MG63 (cell line): ENCODE measurements around the gene MMP15. TPM values are rescaled to one million over a fixed set of nuclear protein-coding genes. Genes with fewer than 3 reads are reported as not detected.

ENCODE experiments used
- DNase-seq: peaks from one replicate; pipeline ENCODE4 v3.0.0-alpha.2; 2020
- H3K27me3 ChIP-seq: fragments of 250-450 bp; sonication (Bioruptor Pico); 2 replicates; pipeline ENCODE4 v1.5.1; 2020; ENCODE audit warnings: mild to moderate bottlenecking, moderate library complexity
- H3K36me3 ChIP-seq: fragments of 250-450 bp; sonication (Bioruptor Pico); 2 replicates; pipeline ENCODE4 v1.5.1; 2020; ENCODE audit warnings: mild to moderate bottlenecking, moderate library complexity
- H3K4me3 ChIP-seq: fragments of 250-450 bp; sonication (Bioruptor Pico); 2 replicates; pipeline ENCODE4 v1.5.1; 2020; ENCODE audit warnings: mild to moderate bottlenecking, moderate library complexity
- H3K9me3 ChIP-seq: fragments of 250-450 bp; sonication (Bioruptor Pico); 2 replicates; pipeline ENCODE4 v1.5.1; 2020; ENCODE audit warnings: mild to moderate bottlenecking, moderate library complexity
- total RNA-seq: library from RNA; depleted of rRNA; stranded (reverse); fragments of >200 nt; shearing (Covaris generic); gene quantifications from 2 replicates; pipeline ENCODE4 v1.2.3, GENCODE V29; 2014; ENCODE audit warnings: low replicate concordance

MMP15 gene
- total RNA-seq, 1 experiment from 2014 or later: 14.5 TPM

DNA sequence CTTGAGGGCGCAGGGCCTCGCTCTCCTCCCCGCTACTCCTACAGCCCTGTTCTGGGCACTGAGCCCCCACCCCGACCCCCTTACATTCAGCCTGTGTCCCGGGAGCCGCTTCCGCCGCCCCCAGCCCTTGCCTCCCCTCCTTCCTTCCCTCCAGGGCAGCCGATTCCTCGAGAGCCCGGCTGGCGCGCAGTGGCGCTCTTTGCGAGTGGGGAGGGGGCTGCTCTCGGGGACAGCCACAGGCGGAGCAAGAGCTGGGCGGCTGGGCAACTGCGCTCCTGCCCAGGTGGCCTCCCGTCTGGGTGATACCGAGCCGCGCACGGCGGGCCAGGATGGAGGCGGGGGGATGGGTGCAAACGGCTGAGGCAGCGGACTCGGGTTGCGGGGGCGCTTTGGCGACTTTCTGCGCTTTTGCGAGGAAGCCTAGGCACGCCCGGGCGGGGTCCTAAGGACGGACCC is 1.2 kb downstream of the MMP15 start:
- no peaks in the 10 kb centered on the region for H3K36me3 ChIP-seq
- peak overlapping the region; percentile 57 for H3K4me3 ChIP-seq
- DNase-seq: no peak
- H3K9me3 ChIP-seq: no peaks in the 10 kb centered on the region
- H3K27me3 ChIP-seq: peaks cover 7% of the 10 kb centered on the region

- H3K27me3 ChIP-seq: peaks cover 7% of the 10 kb centered on the region
- DNase-seq: no peak
- no peak overlapping the region for H3K4me3 ChIP-seq
- no peaks in the 10 kb centered on the region for H3K36me3 ChIP-seq
- no peaks in the 10 kb centered on the region for H3K9me3 ChIP-seq
These were observed 1.8 kb downstream of the MMP15 start for GRCh38 chr16:58027161-58027915.

GRCh38 chr16:58027916-58028455 is 2.4 kb downstream of the MMP15 start:
- H3K27me3 ChIP-seq: peaks cover 7% of the 10 kb centered on the region

DNA sequence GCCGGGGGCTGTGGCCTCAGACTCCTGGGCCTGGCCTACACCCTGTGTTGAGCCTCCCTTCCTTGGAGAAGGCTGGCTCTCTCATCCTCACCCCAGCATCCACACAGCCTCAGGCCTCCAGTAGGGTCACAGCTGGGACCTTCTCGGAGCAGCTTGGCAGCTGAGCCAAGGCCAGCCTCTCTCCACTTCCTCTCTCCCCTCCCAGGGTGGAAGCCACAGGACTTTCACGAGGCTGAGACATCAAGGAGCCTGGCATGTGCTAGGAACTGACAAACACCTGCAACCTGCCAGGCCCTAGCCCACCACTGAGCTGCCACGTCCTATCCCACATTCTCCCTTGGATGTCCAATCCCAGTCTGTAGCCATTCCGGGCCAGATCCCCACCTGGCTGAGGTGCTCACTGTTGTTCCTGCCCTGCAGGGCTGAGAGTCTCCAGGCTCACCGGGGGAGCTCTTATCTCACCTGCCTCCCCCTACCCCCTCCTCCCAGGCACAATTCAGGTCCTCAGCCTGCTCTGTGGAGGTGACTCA is 3.1 kb downstream of the MMP15 start:
- H3K36me3 ChIP-seq: no peaks in the 10 kb centered on the region
- peaks cover 7% of the 10 kb centered on the region for H3K27me3 ChIP-seq
- H3K9me3 ChIP-seq: no peaks in the 10 kb centered on the region
- no peak for DNase-seq
- no peak overlapping the region for H3K4me3 ChIP-seq

More at GRCh38 chr16:58027916-58028455, 2.4 kb downstream of the MMP15 start:
- no peak for DNase-seq
- H3K36me3 ChIP-seq: no peaks in the 10 kb centered on the region
- H3K9me3 ChIP-seq: no peaks in the 10 kb centered on the region
- no peak overlapping the region for H3K4me3 ChIP-seq

DNA sequence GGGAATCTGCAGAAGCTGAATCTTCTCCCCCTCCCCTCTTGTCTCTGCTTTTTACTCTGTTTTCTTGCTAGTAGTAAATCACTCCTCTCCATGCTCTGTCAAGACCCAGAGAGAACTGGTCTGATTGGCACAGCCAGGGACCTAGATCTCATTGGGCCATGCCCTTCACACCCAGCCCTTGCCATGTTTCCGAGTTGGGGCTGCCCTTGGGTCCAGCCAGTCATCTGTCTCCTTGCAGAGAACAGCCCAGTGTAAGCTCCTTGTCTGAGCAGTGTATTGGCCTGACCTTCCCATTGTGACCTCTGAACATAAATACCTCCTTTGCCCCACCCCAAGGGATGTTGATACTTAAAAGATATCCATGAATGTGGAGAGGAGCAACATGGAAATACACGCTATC is 3.9 kb downstream of the MMP15 start:
- H3K27me3 ChIP-seq: peaks cover 7% of the 10 kb centered on the region
- H3K9me3 ChIP-seq: no peaks in the 10 kb centered on the region
- H3K36me3 ChIP-seq: no peaks in the 10 kb centered on the region
- DNase-seq: no peak
- H3K4me3 ChIP-seq: no peak overlapping the region

- no peaks in the 10 kb centered on the region for H3K9me3 ChIP-seq
- peaks cover 7% of the 10 kb centered on the region for H3K27me3 ChIP-seq
- no peak for DNase-seq
- no peak overlapping the region for H3K4me3 ChIP-seq
- no peaks in the 10 kb centered on the region for H3K36me3 ChIP-seq
These were observed 4.7 kb downstream of the MMP15 start for GRCh38 chr16:58030136-58030840.

DNA sequence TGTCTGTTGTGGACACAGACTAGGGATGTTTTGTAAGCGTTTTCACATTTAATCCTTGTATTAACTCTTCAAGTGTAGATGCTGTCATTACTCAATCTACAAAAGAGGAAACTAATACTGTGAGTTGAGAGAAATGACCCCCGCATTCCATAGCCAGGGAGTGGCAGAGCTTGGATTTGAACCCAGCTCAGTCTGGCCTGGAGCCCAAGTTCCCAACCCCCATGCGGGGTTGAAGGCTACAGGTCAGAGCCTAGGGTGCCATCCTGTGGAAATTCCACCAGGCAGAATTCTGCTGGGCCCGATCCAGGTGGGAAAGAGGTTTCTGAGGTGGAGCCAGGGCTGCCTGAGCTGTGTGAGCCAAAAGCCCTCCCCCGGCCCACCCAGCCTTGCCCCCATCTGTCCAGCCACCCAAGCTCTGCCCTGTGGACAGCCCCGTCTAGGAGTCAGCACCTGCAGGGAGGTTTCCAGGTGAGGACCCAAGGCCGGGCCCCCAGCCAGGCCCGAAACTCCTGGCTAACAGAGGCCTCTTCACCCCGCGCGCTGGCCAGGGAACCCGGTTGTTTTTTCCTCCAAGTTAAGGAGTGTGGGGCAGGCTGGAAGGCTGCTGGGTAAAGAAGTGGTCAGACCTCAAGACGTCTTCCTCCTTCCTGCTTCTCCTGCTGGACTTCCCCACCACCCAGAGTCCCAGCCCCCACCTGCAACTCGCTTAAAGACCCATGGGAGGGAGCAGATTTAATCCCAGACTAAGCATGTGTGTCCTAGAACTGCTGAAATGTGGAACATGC is 5.7 kb downstream of the MMP15 start:
- DNase-seq: no peak
- H3K36me3 ChIP-seq: no peaks in the 10 kb centered on the region

DNA sequence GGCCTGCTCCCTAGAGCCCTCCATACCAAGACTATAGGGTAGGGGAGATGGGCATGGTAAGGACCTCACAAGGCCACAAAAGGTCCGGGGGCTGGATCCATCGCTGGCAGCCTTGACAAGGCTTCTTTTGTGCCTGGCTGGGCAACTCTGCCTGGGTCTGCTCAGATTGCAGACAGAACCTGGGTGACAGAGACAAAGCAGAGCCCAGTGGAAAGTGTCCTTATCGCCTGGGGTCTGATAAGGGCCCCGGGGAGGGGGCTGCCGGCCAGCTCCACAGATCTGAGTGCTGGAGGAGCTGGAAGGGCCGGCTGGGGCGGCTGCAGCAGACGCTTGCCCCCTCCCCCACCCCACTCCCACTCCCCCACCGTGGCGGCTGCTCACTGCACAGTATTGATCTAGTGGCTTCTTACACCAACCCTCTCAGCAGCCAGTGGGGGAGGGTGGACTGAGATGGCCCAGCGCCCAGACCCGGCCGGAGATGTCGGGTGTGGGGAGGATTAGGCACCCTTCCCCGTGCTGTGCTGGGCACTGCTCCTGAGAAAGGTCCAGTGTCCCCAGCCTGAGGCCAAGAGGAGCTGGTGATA is 7.2 kb downstream of the MMP15 start:
- H3K9me3 ChIP-seq: no peaks in the 10 kb centered on the region
- H3K27me3 ChIP-seq: no peaks in the 10 kb centered on the region
- no peak for DNase-seq
- no peak overlapping the region for H3K4me3 ChIP-seq
- no peaks in the 10 kb centered on the region for H3K36me3 ChIP-seq

More for the DNA sequence above, 5.7 kb downstream of the MMP15 start:
- Histone ChIP-seq H3K4me3 (no peak overlapping the region), H3K27me3 (peaks cover 7% of the 10 kb centered on the region), H3K9me3 (no peaks in the 10 kb centered on the region)

GRCh38 chr16:58034128-58034685 is 8.7 kb downstream of the MMP15 start:
- no peak for DNase-seq
- no peaks in the 10 kb centered on the region for H3K9me3 ChIP-seq
- no peak overlapping the region for H3K4me3 ChIP-seq
- H3K36me3 ChIP-seq: no peaks in the 10 kb centered on the region
- H3K27me3 ChIP-seq: no peaks in the 10 kb centered on the region

DNA sequence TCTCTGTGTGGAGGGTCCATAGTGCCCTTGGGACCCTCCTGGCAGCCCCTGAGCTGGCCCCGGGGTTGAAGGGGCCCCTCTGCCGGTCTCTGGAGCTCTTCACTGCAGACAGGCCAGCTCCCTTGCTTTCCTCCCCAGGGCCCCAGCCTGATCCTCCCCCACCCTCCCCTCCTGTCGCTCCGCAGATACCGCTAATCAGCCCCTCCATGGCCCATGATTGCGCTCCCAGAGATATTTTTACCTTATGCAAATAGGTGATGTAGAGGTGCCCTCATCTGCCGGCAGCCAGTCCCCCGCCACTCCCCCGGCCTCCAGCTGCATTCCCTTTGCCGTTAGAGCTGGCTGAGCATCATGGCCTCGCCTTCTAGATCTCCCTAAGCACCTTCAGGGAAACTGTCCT is 9.2 kb downstream of the MMP15 start:
- DNase-seq: no peak

GRCh38 chr16:58035356-58036170 is 10.0 kb downstream of the MMP15 start:
- H3K27me3 ChIP-seq: no peaks in the 10 kb centered on the region
- no peaks in the 10 kb centered on the region for H3K9me3 ChIP-seq
- DNase-seq: no peak
- H3K4me3 ChIP-seq: no peak overlapping the region
- H3K36me3 ChIP-seq: no peaks in the 10 kb centered on the region

More for the DNA sequence above, 9.2 kb downstream of the MMP15 start:
- no peaks in the 10 kb centered on the region for H3K36me3 ChIP-seq
- H3K27me3 ChIP-seq: no peaks in the 10 kb centered on the region
- no peaks in the 10 kb centered on the region for H3K9me3 ChIP-seq
- H3K4me3 ChIP-seq: no peak overlapping the region

GRCh38 chr16:58036943-58037342 is 11.4 kb downstream of the MMP15 start:
- Histone ChIP-seq H3K4me3 (no peak overlapping the region), H3K9me3 (no peaks in the 10 kb centered on the region), H3K27me3 (no peaks in the 10 kb centered on the region), H3K36me3 (no peaks in the 10 kb centered on the region)
- DNase-seq: no peak

GRCh38 chr16:58037365-58038057 is 12.0 kb downstream of the MMP15 start:
- Histone ChIP-seq H3K27me3 (no peaks in the 10 kb centered on the region), H3K9me3 (no peaks in the 10 kb centered on the region), H3K4me3 (no peak overlapping the region), H3K36me3 (no peaks in the 10 kb centered on the region)
- DNase-seq: no peak

DNA sequence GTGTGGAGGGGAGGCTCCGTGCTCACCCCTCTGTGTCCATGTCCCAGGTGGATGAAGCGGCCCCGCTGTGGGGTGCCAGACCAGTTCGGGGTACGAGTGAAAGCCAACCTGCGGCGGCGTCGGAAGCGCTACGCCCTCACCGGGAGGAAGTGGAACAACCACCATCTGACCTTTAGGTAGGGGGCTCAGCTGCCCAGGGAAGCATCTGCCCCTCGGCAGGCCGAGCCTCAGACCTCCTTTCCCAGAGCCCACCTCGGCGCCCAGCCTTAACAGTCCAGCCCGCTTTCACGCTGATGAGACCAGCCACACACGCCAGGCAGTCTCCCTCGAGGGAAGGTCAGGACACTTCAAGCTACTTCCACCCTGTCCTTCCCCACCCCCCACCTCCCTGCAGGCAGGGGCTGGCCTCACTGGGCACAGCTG is 12.7 kb downstream of the MMP15 start:
- Histone ChIP-seq H3K9me3 (no peaks in the 10 kb centered on the region), H3K4me3 (no peak overlapping the region)
- no peak for DNase-seq

More for the DNA sequence above, 12.7 kb downstream of the MMP15 start:
- Histone ChIP-seq H3K27me3 (no peaks in the 10 kb centered on the region), H3K36me3 (no peaks in the 10 kb centered on the region)
